HEK293T (cell line): Measurements from ENCODE around the gene GDF10.

Experiments
- FOXK2 ChIP-seq: fragments of 450-650 bp; IDR thresholded peaks from 2 replicates; pipeline ENCODE4 v1.6.1; 2016; ENCODE audit warnings: mild to moderate bottlenecking
- FOXM1 ChIP-seq: fragments of 450-650 bp; IDR thresholded peaks from 2 replicates; pipeline ENCODE4 v1.6.1; 2017; ENCODE audit warnings: mild to moderate bottlenecking, borderline replicate concordance

GRCh38 chr10:47255033-47255813 is 44.8 kb upstream of the GDF10 start:
- no peak for TF ChIP-seq FOXM1
- no peak for TF ChIP-seq FOXK2
